PC-9 (cell line): ENCODE data around the gene DENND5A. TPM values are rescaled to one million over a fixed set of nuclear protein-coding genes. Genes with fewer than 3 reads are reported as not detected.

Experiments used
- BruUV-seq: library from RNA; stranded (reverse); fragments of 400-500 nt; replicated peaks from 2 replicates; lab custom pipeline; 2021; lab: Mats Ljungman, UMichigan
- CTCF ChIA-PET: fragments of 300-600 bp; sonication (Branson Sonifier 250); formaldehyde crosslinking; loops from one replicate; lab custom pipeline; 2022; ENCODE audit warnings: antibody characterized with exemption; lab: Charles Lee
- POLR2A ChIA-PET: fragments of 300-600 bp; sonication (Branson Sonifier 250); formaldehyde crosslinking; loops from one replicate; lab custom pipeline; 2022; ENCODE audit warnings: antibody characterized with exemption; ENCODE audit not compliant: unreplicated experiment; lab: Charles Lee
- DNase-seq, 2 experiments: peaks; one replicate each; pipeline versions ENCODE4 v3.0.0 to v3.0.0-alpha.2; 2015 to 2022; ENCODE audit warnings: mixed read lengths in 1 of 2
- H2AFZ ChIP-seq: fragments of 200-600 bp; sonication (generic); 2 replicates; pipeline ENCODE4 v1.8.1; 2017; ENCODE audit warnings: antibody characterized with exemption
- H3F3A ChIP-seq: fragments of 200-600 bp; sonication (generic); 2 replicates; pipeline ENCODE4 v1.8.1; 2017; ENCODE audit warnings: antibody characterized with exemption, mild to moderate bottlenecking, low read depth; ENCODE audit not compliant: insufficient read depth
- H3K27ac ChIP-seq: fragments of 200-600 bp; sonication (generic); 2 replicates; pipeline ENCODE4 v1.6.1; 2016; ENCODE audit warnings: mixed run types
- H3K27me3 ChIP-seq: fragments of 200-600 bp; sonication (generic); 2 replicates; pipeline ENCODE4 v1.6.1; 2016; ENCODE audit warnings: low read depth, mixed run types; ENCODE audit not compliant: insufficient read depth
- H3K36me3 ChIP-seq: fragments of 200-600 bp; sonication (generic); 2 replicates; pipeline ENCODE4 v1.6.1; 2016; ENCODE audit warnings: low read depth, mixed run types
- H3K4me1 ChIP-seq: fragments of 200-600 bp; sonication (generic); replicated peaks from 2 replicates; pipeline ENCODE4 v1.6.1; 2016; ENCODE audit warnings: mixed run types; ENCODE audit not compliant: insufficient read depth
- H3K4me2 ChIP-seq: fragments of 200-600 bp; sonication (generic); 2 replicates; pipeline ENCODE4 v1.6.1; 2017; ENCODE audit warnings: mixed run types
- H3K4me3 ChIP-seq: fragments of 200-600 bp; sonication (generic); 2 replicates; pipeline ENCODE4 v1.6.1; 2016; ENCODE audit warnings: mixed run types
- H3K79me2 ChIP-seq: fragments of 200-600 bp; sonication (generic); 2 replicates; pipeline ENCODE4 v1.6.1; 2017; ENCODE audit warnings: low read depth, mixed run types
- H3K9me2 ChIP-seq: fragments of 200-600 bp; sonication (generic); 2 replicates; pipeline ENCODE4 v1.8.1; 2017; ENCODE audit warnings: mild to moderate bottlenecking; ENCODE audit not compliant: insufficient read depth
- H3K9me3 ChIP-seq: fragments of 200-600 bp; sonication (generic); 2 replicates; pipeline ENCODE4 v1.8.1; 2016; ENCODE audit warnings: low read depth; ENCODE audit not compliant: insufficient read depth
- H4K20me1 ChIP-seq: fragments of 200-600 bp; sonication (generic); 2 replicates; pipeline ENCODE4 v1.8.1; 2017; ENCODE audit not compliant: insufficient read depth
- EZH2 ChIP-seq: fragments of 200-600 bp; sonication (generic); IDR thresholded peaks from 2 replicates; pipeline ENCODE4 v1.8.0; 2017; ENCODE audit warnings: antibody characterized with exemption, low read depth
- intact Hi-C: fragments of 100-400 bp; cut with micrococcal nuclease; formaldehyde crosslinking; loops from one replicate; pipeline ENCODE4 v1.10.0; 2022; ENCODE audit not compliant: unreplicated experiment
- total RNA-seq: library from RNA; stranded (reverse); gene quantifications from 2 replicates; pipeline ENCODE4 v1.2.3, GENCODE V29; 2021
- TF ChIP-seq, protein P1 (sequence below): fragments of 200-600 bp; sonication (generic); conservative IDR thresholded peaks from 2 replicates; pipeline ENCODE4 v1.6.1; 2017; ENCODE audit warnings: mixed run types, antibody characterized with exemption, mild to moderate bottlenecking, moderate library complexity

Gene DENND5A
- total RNA-seq, 1 experiment from 2014 or later, result 19.8 TPM

DNA sequence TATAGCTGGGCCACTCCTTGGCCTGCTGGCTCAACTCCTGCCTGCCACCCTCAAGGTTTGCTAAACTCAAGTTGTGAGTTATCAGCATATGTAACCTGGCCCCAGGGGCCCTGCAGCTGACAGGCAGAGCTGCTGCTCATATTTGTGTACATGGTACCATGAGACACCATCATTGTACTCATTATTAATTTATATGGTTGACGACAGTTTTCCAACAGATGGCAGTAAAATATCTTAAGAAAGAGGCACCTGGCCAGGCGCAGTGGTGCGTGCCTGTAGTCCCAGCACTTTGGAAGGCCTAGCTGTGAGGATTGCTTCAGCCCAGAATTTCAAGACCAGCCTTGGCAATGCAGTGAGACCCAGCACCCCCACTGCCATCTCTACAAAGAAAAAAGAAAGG lies 11.4 kb upstream of the DENND5A start:
- Histone ChIP-seq H3F3A (peaks cover 11% of the 10 kb centered on the region; the same call in 1 of the 2 replicates), H3K9me3 (no peaks in the 10 kb centered on the region), H4K20me1 (no peaks in the 10 kb centered on the region), H2AFZ (no peak overlapping the region), H3K4me1 (no peaks in the 10 kb centered on the region), H3K9me2 (no peaks in the 10 kb centered on the region), H3K4me3 (no peak overlapping the region), H3K4me2 (no peak overlapping the region), H3K36me3 (no peaks in the 10 kb centered on the region; the same call in 1 of the 2 replicates), H3K27ac (no peak overlapping the region), H3K79me2 (no peaks in the 10 kb centered on the region), H3K27me3 (no peaks in the 10 kb centered on the region)
- no peak for TF ChIP-seq EZH2
- TF ChIP-seq, protein P1, sequence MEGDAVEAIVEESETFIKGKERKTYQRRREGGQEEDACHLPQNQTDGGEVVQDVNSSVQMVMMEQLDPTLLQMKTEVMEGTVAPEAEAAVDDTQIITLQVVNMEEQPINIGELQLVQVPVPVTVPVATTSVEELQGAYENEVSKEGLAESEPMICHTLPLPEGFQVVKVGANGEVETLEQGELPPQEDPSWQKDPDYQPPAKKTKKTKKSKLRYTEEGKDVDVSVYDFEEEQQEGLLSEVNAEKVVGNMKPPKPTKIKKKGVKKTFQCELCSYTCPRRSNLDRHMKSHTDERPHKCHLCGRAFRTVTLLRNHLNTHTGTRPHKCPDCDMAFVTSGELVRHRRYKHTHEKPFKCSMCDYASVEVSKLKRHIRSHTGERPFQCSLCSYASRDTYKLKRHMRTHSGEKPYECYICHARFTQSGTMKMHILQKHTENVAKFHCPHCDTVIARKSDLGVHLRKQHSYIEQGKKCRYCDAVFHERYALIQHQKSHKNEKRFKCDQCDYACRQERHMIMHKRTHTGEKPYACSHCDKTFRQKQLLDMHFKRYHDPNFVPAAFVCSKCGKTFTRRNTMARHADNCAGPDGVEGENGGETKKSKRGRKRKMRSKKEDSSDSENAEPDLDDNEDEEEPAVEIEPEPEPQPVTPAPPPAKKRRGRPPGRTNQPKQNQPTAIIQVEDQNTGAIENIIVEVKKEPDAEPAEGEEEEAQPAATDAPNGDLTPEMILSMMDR, result 0 out of 2 replicates have a peak, but pooled peaks have one; percentile 15
- BruUV-seq, result no TSS peak
- no peak for DNase-seq
- CTCF ChIA-PET, result no interaction called here
- POLR2A ChIA-PET, result interaction anchor here (0.6 to 0.7 kb wide), 2 partner anchors 94 to 230 kb away, joined by 3 to 9 read pairs; no protein-coding TSS in a partner anchor
- intact Hi-C loops, result no loop called here

DNA sequence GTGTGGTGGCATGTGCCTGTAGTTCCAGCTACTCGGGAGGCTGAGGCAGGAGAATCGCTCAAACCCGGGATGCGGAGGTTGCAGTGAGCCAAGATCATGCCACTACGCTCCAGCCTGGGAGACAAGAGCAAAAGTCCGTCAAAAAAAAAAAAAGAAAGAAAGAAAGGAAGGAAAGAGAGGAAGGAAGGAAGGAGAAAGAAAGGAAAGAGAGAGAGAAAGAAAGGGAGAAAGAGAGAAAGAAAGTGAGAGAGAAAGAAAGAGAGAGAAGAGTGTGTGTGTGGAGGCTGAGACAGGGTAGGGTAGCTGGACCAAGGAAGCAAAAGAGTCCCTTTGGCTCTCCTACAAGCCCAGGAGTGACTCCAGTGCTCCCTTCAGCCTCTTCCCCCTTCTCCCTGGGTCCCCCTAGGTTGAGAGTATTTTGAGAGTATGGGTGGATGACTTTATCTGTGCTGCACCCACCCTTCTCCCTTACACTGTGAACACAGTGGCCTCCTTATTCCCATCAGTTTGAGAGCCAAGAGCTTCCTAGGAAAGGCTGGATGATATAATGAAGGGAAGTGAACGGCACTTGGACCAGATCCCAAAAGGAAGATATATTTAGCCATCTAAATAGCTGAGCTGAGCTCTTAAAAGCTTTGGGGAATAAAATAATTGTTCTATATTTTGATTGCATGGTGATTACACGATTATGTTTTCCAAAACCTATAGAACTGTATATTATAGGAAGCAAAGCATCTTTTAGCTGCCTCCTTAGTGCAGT lies 9.5 kb upstream of the DENND5A start:
- Histone ChIP-seq H2AFZ (no peak overlapping the region), H3F3A (no peaks in the 10 kb centered on the region; the same call in 1 of the 2 replicates), H3K27ac (no peak overlapping the region), H3K4me2 (no peak overlapping the region), H3K4me3 (no peak overlapping the region), H3K27me3 (no peaks in the 10 kb centered on the region), H4K20me1 (no peaks in the 10 kb centered on the region), H3K9me2 (no peaks in the 10 kb centered on the region), H3K9me3 (no peaks in the 10 kb centered on the region), H3K4me1 (no peaks in the 10 kb centered on the region), H3K79me2 (no peaks in the 10 kb centered on the region), H3K36me3 (no peaks in the 10 kb centered on the region)
- POLR2A ChIA-PET, result no interaction called here
- no peak for TF ChIP-seq EZH2
- TF ChIP-seq, protein P1, result no peak
- intact Hi-C loops, result no loop called here
- no peak for DNase-seq
- no TSS peak for BruUV-seq
- CTCF ChIA-PET, result no interaction called here

DNA sequence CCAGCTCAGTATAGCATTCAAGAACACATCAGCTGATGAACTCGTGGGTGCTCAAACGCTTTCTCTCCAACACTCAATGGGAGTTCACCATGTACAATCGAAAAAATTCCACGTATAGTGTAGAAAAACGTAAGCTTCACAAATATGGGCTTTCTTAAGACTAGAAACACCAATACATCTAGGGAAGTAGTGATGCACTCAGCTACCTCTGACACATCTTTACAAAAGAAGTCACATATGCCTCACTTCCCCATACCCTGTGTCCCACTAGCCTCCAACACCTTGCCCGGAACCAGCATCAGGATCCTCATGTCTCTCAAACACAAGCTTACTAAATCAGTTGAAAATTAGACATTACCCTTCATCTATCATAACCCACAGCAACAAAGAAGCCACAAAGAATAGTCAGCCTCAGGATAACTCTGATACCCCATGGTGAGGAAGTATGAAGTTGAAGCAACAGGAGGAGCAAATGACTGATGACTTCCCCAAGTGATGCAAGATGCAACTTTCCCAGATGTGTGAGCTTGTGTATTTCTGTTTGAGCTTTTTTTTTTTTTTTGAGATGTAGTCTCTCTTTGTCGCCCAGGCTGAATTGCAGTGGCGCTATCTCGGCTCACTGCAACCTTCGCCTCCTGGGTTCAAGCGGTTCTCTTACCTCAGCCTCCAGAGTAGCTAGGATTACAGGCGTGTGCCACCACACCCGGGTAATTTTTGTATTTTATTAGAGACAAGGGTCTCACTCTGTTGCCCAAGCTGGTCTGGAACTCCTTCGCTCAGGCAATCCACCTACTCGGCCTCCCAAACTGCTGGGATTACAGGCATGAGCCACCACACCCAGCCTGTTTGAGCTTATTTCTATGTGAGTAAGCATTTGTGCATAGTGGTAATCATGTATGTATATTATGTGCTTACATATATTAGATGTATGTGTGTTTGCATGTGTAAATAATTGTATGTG lies 8.5 kb upstream of the DENND5A start:
- H3K36me3 ChIP-seq, result no peaks in the 10 kb centered on the region
- H3F3A ChIP-seq, result no peaks in the 10 kb centered on the region; the same call in 1 of the 2 replicates
- H2AFZ ChIP-seq, result no peak overlapping the region
- no TSS peak for BruUV-seq
- H3K4me3 ChIP-seq, result no peak overlapping the region
- no peaks in the 10 kb centered on the region for H4K20me1 ChIP-seq
- H3K9me3 ChIP-seq, result no peaks in the 10 kb centered on the region
- H3K4me2 ChIP-seq, result no peak overlapping the region
- TF ChIP-seq EZH2, result no peak
- TF ChIP-seq, protein P1, result no peak
- H3K4me1 ChIP-seq, result no peaks in the 10 kb centered on the region
- no peak for DNase-seq
- no peaks in the 10 kb centered on the region for H3K27me3 ChIP-seq
- no peak overlapping the region for H3K27ac ChIP-seq
- intact Hi-C loops, result no loop called here
- H3K79me2 ChIP-seq, result no peaks in the 10 kb centered on the region
- H3K9me2 ChIP-seq, result no peaks in the 10 kb centered on the region
- CTCF ChIA-PET, result no interaction called here
- POLR2A ChIA-PET, result interaction anchor here (0.5 kb wide), 1 partner anchor 9 kb away, joined by 3 read pairs; no protein-coding TSS in a partner anchor
